NCI-H526 treated with DMSO at 0.1 percent for 48 hours (cell line): ENCODE data around the gene HEXB.
"Not testable (repeated sequence)": the region's sequence is repeated elsewhere in the genome, so short reads cannot be mapped to it uniquely, and the experiment has no call there.

Source experiments
- DNase-seq: peaks from one replicate; lab custom pipeline; 2025; lab: John Stamatoyannopoulos, UW

The HEXB gene

DNA sequence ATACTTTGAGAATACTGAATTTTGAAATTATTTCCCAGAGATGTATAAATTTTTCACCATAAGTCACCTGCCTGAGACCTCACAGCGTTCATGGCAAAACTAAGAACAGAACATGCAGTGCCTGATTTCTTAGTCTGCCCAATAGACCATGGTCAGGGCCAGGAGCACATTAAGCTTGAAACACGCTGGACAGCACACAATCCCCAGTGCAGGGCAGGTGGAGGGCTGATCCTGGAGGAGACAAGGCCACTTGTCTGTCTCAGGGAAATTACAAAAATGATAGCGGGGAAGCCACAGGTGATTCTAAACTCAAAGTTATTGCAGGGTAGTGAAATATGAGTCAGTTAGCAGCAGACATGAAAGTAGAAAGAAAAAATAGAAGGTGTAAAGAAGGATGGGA is 25.9 kb upstream of the HEXB start:
- no peak for DNase-seq

DNA sequence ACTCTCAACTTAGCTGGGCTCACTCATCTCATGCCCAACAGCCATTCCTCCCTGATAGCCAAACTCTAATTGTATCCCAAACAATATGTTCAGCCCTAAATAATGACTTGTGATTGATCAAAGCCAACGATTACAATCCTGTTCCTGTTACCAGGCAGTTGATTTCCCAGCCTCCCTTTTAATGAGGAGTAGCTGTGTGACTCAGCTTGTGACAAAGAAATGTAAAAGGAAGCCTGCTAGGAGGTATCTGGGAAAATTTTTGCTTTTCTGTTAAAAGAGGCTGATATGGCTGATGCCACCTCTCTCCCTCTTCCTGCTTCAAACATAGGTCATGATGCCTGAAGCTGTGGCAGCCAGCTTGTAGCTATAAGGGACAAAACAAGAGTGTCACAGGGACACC is 24.9 kb upstream of the HEXB start:
- no peak for DNase-seq

DNA sequence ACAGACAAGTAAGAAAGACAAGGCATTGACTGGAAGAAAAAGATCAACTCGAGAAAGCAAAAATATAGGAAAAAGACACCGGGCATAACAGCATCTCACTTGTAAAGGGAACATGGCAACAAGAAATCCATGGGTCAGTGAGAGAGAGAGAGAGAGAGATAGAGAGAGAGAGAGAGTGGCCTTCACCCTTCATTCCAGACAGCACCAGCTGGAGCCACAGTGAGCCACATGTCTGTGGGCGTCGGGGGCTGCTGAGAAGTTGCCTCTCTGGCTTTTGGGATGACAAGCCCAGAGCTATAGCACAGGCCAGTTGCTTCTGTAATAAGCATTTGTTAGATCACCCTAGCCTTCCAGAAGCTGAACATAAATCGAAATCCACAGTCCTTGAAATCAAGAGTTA is 24.2 kb upstream of the HEXB start:
- DNase-seq, result no peak

DNA sequence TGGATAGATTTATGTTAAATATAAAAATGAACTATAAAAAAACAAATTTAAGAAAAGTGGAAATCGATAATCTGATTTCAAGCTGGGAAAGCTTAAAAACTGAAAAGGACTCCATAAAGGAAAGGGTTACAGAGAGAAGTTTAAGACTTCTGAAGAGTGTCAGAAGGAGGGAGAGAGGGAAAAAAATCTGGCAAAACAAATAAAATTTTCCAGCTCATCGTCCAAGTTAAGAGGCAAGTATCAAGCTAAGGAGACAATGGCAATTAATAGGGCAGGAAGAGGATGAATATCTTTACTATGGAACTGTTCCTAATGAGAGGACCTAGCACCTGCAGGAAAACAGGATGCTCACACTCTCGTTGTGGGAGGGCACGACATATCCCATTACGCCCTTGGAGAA is 20.5 kb upstream of the HEXB start:
- no peak for DNase-seq

DNA sequence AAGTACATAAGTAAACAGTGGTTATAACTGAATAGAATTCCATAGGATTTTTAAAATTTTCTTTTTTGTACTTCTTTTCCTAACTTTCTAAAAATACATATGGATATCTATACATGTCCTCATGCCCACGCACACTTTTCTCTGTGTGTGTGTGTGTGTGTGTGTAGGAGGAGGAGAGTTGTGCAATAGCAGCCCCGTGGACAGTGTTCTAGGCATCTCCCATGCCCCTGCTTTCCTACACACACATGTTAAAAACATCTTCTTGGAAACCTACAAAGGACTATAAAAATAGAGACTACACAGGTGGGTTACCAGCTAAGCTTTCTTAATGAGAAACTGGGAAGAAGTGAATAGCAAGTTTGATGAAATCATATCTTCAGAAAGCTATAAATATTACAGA is 19.8 kb upstream of the HEXB start:
- no peak for DNase-seq

DNA sequence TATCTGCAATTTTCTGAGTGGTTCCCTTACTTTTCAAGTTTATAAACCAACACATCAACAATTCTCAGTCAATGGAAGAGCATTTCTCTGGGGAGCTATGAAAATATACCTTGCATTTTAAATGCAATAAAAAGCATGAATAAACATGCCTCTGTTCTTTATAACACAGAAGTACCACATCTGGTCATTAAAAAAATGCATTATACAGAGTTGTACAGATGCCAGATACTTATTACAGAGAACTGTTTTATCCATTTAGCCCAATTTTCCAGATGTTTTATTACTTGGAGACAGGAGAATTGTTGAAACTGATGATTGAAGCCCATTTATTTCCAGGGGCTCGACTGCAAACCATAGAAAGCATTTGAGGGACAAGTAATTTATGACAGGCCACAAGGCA is 19.2 kb upstream of the HEXB start:
- no peak for DNase-seq

DNA sequence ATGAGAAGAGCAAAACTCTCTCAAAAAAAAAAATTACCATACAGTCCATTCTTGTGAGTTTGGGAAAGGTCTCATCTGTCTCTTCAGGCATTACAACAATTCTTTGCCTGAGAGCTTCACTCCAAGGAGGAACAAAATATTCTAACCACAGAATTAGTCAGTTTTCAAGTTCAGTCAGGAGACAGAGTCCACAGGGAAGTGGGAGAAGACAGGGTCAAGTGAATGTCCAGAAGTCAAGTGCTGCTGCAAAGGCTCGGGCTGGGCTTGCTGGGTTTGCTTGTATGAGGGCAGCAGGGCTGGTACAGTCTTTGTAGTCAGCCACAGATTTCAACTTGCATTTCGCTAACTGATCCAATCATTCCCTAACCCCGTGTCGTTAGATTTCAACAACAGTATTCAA is 17.6 kb upstream of the HEXB start:
- DNase-seq, result no peak

DNA sequence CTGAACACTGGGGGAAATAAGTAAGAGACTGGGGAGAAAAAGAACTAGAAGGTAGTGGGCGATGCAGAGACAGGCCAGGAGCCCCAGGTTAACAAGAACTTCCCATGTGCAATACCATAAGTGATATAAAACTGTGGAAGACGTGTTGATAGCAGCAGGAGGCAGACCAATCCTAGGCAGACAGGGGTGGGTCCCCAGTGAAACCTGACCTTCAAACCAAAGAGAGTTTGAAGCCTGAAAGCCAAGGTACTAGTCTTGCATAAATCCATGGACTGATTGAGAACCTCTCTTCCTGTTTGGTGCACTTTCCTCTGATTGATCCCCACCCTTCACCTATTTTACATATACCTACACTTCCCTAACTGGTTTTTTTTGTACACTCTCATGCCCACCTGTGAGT is 15.2 kb upstream of the HEXB start:
- no peak for DNase-seq

DNA sequence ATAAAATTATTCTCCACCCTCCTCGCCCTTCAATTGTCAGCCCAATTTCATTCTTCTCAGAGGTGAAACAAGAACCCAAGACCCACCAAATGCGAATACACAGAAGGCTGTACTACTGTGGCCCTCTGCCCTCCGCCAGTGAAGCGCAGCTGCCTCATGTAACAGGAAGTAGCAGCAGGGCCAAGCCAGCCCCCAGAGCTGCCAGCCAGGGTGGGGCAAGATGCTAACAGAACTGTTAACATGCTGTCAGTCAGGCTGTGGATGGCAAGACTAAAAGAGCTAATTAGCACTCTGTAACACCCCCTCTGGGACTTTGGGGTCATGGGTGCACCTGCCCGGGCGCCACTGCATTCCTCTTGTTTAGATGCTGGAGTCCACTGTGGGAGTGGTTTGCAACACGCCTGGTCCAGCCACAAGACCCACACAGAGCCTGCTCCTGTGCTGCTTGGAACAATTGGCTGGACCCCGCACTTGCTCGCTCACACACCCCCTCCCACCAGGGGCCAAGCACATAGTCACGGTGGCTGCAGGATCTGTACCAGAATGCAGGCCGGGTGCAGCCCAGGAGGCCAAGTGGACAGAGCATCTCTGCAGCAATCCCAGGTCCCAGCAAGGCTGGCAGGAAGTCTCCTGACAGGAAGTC is 14.5 kb upstream of the HEXB start:
- DNase-seq, result no peak

DNA sequence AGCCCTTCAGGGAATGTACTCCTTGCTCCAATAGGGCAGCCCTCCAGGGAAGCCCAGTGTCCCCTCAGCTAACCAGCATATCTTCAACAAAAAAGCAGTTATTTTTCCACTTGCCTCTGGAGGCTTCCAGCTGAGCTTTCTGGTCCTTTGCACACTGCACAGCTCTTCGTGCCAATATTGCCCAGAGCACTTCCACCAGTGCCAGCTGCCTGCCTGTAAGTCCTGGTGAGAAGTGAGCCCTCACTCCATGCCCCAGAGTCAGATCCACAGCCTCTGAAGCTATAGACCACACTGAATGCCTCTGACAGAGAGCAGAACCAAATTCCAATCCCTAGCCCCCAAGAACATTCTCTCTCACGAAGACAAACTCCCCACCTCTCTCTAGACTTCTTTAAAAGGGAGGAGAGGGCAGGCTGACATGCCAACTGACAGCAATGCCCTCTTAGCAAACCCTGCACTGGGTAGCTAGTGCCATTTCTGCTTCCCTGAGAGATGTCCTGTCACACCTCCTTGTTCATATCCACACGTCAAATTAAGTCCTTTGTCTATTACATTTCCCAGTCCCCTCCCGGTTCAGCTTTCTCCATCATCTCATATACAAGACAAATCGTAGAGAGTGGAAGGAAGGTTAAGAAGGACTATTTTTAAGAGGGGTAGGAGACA is 12.7 kb upstream of the HEXB start:
- no peak for DNase-seq

DNA sequence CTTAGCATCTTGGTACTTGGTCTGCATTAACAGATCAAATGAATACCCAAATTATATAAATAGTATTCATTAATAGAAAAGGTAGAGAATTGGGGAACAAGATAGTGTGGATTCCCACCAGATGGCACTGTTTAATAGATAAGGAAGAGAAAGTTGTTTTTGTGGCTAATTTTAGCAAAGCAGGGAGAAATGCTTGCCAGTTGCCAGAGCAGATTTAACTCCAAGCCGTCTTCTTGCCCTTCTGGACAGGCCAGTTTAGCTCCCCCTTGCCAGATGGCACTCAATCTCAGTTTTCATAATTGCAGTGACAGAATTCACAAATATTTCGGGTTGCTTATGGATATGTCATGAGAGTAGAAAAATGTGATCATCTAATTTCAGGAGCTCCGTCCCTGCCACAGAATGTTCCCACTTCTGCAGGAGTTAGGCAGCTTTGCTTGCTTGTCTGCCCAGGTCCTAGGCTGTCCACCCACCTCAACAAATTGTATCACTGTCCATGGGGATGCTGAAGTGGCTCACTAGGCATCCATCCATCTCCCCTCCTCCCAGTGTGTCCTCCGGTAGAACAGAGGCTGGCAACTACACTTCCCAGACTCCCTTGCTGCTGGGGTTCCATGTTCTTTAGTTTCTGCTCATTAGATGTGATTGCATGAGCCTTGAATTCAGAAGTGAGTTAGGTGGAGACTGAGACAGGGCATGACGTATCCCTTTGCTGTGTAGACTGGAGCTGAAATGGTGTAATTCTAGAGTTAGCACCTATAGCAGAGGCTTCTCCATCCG is 11.8 kb upstream of the HEXB start:
- no peak for DNase-seq

DNA sequence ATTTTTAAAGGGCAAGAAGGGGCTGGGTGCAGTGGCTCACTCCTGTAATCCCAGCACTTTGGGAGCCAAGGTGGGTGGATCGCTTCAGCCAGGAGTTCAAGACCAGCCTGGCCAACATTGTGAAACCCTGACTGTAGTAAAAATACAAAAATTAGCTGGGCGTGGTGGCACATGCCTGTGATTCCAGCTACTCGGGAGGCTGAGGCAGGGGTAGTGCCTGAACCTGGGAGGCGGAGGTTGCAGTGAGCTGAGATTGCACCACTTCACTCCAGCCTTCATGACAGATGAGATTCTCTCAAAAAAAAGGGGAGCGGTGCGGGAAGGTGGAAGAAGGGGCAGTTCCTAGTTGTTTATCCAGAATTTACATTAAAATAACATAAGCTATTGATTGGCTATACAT is 8.6 kb upstream of the HEXB start:
- DNase-seq, result not testable (repeated sequence)

DNA sequence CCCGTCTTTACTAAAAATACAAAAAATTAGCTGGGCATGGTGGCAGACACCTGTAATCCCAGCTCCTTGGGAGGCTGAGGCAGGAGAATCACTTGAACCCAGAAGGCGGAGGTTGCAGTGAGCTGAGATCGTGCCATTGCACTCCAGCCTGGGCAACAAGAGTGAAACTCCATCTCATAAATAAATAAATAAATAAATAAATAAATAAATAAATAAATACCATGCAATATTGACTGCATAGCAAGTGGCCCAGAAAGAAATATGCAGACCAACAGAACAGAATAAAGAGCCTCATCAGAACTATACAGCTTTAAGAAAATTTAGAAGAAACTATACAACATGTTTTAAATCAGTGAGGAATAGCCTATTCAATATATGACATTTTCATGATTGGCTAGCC is 6.9 kb upstream of the HEXB start:
- DNase-seq, result not testable (repeated sequence)

DNA sequence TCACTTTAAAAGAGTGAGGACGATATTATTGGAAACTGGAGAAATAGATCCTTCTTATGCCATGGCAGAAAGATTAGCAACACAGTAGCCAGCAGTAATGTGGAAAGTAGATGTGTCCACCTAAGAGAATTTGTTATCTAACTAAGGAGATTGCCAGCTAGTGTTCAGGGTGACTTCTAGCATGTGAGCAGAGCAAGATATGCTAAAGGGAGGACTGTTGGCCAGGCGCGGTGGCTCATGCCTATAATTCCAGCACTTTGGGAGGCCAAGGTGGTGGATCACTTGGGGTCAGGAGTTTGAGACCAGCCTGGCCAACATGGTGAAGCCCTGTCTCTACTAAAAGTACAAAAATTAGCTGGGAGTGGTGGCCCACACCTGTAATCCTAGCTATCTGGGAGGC is 5.7 kb upstream of the HEXB start:
- DNase-seq, result not testable (repeated sequence)

DNA sequence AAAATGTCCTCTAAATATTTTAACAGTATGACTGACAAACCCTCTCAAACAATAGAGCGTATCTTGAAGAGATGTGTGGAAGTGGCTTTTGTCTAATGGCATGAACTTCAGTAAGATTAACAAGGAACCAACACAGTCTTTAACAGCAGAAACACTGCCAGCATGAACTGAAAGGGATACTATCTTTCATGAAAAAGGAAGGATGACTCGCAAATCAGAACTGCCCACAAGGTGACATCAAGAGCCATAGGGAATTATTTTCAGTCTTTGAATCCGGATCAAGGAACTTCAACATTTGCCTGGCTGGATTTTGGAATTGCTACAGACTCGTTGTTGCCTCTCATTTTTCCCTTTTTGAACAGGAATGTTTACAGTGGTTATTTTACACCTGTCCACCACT is 5.1 kb upstream of the HEXB start:
- DNase-seq, result no peak

DNA sequence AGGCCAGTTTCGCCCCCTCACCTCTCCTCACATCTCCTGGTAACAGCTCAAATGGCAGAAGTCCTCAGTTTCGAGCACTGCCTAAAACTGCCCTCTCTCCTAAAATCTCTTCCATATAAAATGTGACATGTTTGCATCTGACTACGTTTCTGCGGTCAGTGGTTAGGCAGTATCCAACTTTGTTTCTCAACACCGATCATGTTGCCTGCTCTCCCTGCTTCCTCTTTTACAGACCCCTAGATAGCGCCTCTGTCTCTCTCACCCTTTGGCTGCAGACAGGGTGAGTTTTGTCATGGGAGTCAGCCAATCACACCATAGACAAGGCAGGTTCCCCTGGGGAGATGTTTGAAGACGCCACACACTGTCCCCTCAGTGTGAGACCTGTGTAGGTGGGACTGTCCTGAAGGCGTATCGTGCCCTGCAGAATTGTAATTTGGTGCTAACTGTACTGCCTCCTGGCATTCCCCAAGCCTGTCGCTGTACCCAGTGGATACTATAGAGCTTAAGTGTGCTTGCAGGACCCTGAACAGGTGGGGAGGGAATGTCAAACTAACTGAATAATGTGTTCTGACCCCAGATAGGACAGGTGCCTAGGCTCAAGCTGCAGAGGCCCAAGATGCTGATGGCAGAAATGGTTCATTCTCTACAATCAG is 1.1 kb downstream of the HEXB start:
- no peak for DNase-seq

DNA sequence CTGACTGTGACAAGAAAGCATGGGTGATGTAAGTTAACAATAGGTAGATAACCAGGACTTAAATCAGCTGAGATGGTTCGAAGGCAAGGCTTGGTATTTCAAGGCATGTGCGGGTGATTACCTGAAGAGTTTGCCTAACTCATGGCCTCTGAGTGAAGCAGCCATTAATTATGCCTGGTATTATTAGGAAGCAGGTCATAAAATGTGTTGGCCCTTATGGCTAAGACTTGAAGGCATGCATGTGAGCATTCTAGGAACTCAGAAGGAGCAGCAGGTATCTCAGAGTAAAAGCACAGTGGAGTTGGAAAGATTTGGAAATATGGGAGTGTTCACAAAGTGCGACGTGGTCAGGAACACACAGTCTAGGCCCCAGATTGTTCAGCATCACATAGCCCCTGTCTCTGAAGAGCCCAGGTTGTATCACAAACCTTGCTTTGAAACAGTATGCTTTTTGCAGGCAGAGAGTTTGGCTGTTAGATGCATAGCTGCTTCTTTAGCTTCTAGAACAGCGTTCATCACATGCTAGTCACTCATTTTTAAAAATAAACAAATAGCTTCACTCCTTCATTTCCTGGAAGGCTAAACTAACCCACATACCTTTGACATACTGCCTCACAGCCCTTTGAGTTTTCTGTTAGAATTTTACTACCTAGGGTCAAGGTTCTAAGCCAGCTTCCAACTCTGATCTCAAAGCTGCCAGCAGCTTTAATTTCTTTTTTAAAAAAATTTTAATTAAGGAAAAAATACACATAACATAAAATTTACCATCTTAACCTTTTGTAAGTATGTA is 2.1 kb downstream of the HEXB start:
- no peak for DNase-seq

DNA sequence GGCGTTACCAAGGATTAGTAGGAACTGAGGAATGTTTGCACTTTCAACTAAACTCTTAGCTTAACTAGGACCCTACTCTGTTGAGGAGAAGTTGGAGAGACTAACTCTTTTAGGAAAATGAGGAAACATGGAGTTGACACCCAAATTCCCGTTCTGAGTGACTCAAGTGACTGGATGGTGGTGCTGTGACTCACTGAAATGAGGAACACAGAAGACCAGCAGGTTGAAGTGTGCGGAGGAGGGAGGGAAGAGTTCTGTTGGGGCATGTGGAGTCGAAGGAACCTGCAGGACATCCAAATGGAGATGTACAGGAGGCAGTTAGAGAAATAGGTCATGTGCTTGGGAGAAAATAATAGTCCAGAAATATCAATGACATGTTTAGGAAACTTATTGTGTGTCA is 8.2 kb downstream of the HEXB start:
- DNase-seq, result no peak

DNA sequence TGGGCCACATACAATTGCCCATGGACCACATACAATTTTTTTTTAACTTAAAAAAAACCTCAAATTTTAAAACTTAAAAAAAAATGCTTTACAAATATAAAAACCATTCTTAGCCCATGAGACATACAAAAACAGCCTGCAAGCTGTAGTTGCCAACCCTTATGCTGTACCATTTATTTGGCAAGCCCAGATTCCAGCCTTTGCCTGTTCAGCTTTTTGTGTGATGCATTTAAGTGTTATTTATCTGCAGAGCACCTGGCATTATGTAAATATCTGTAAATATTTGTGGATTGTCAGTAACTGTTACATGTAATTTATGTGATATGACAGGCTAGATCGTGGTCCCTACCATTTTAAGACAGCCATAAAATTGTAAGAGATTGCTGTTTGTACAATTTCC is 32.6 kb downstream of the HEXB start:
- no peak for DNase-seq

DNA sequence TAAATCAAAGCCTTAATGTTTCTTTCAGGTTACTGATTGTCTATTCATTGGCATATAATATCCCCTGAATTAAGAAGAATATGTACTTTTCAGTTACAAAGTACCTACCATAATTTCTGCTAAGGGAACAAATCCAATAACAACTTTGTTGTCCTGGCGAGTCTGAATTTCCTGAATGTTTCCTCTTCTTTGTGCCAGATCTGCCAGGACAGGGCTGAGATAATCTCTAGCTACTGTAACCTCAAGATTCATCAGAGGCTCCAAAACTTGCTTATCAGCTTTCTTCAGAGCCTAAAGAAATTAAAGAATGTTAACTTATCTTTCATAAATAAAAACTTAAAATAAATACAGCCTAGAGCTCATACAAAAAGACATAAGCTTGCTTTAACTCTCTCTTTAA is 37.2 kb downstream of the HEXB start:
- DNase-seq, result no peak

DNA sequence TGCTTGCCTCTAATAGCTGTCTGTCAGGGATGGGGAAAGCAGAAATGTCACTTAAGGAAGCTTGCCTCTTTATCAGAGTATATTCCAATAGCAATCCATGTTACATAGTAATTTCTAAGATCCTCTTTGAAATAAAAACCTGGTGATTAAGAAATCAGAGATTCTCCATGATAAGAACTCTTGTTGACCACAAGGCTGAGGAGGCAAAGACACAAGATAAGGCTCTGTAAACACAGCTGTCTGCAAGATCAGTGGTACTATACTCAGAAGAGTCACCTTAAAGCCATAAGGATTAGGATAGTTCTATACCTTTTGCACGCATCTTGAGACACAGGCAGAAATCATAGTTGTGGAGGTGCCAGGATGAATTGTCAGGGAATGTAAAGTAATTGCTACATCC is 40.3 kb downstream of the HEXB start:
- DNase-seq, result no peak

DNA sequence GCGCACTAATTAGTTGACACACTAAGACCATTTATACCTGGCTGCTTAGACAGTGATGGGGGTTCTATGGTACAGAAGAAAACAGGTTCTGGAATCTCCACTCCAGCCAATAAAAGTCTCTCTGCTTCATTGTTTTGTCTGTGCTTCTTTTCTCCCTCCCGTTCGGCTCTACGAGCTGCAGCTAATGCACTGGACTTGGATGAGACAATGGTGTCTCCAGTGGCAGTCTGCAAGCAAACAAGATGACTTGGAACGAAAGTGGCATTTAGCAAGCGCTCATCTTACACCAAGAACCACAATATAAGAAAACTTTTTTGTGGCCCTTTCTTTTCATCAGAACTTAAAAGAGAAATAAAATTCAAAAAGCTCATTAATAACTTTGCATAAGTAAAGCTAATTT is 51.7 kb downstream of the HEXB start:
- DNase-seq, result no peak
